Measurements from ENCODE around the gene BTK.

BTK gene

GRCh38 chrX:101385795-101386541 lies at the start of gene BTK:
Gene BTK (minus strand): TSS chrX:101386191. CDS start chrX:101375284, 10,907 bp downstream.
- DNase-seq (ENCODE audit: low spot score), result no peak

- DNase-seq (ENCODE audit: low spot score), result no peak
Observed at GRCh38 chrX:101430457-101431078, 44.6 kb upstream of the BTK start.

- DNase-seq (ENCODE audit: low spot score), result no peak
Observed at GRCh38 chrX:101429934-101430333, 43.9 kb upstream of the BTK start.

GRCh38 chrX:101427954-101428353 lies 42.0 kb upstream of the BTK start:
- DNase-seq (ENCODE audit: low spot score), result no peak

GRCh38 chrX:101419489-101419888 lies 33.5 kb upstream of the BTK start:
- DNase-seq (ENCODE audit: low spot score), result no peak

GRCh38 chrX:101417981-101418841 lies 32.2 kb upstream of the BTK start:
- DNase-seq (ENCODE audit: low spot score), result peak; percentile 56

- DNase-seq (ENCODE audit: low spot score), result no peak
Observed at GRCh38 chrX:101417190-101417589, 31.2 kb upstream of the BTK start.

- DNase-seq (ENCODE audit: low spot score), result no peak
Observed at GRCh38 chrX:101416691-101417090, 30.7 kb upstream of the BTK start.

GRCh38 chrX:101415180-101416145 lies 29.5 kb upstream of the BTK start:
- peak; percentile 41 for DNase-seq (ENCODE audit: low spot score)

GRCh38 chrX:101411984-101412383 lies 26.0 kb upstream of the BTK start:
- no peak for DNase-seq (ENCODE audit: low spot score)

- no peak for DNase-seq (ENCODE audit: low spot score)
Observed at GRCh38 chrX:101410461-101410860, 24.5 kb upstream of the BTK start.

- no peak for DNase-seq (ENCODE audit: low spot score)
Observed at GRCh38 chrX:101409043-101409442, 23.1 kb upstream of the BTK start.

GRCh38 chrX:101408532-101408841 lies 22.5 kb upstream of the BTK start:
- DNase-seq (ENCODE audit: low spot score), result no peak

GRCh38 chrX:101407748-101408531 lies 21.9 kb upstream of the BTK start, which contains the start of the genes GLA and HNRNPH2:
Gene GLA (minus strand): TSS chrX:101407925. CDS start chrX:101407903, 22 bp downstream.
Gene HNRNPH2 (plus strand): TSS chrX:101408222. CDS start chrX:101411989, 3,767 bp downstream.
- peak; percentile 81 for DNase-seq (ENCODE audit: low spot score)

- DNase-seq (ENCODE audit: low spot score), result no peak
Observed at GRCh38 chrX:101407167-101407747, 21.3 kb upstream of the BTK start.

GRCh38 chrX:101399825-101400224 lies 13.8 kb upstream of the BTK start:
- DNase-seq (ENCODE audit: low spot score), result no peak

GRCh38 chrX:101398694-101399093 lies 12.7 kb upstream of the BTK start:
- DNase-seq (ENCODE audit: low spot score), result no peak

- no peak for DNase-seq (ENCODE audit: low spot score)
Observed at GRCh38 chrX:101397779-101398178, 11.8 kb upstream of the BTK start.

- no peak for DNase-seq (ENCODE audit: low spot score)
Observed at GRCh38 chrX:101395789-101396188, 9.8 kb upstream of the BTK start.

GRCh38 chrX:101394372-101394771 lies 8.4 kb upstream of the BTK start:
- DNase-seq (ENCODE audit: low spot score), result no peak
